ENCODE measurements around the gene NGEF.

GRCh38 chr2:232875256-232876121, 137.6 kb downstream of the NGEF start:
- no peak for TF ChIP-seq ZNF253 (CRISPR knock-in tag; conservative IDR thresholded peaks at IDR 0.05)
- TF ChIP-seq PRDM10 (IDR thresholded peaks at IDR 0.05; ENCODE audit: partially characterized antibody), result no peak
- TF ChIP-seq MAFK (IDR thresholded peaks at IDR 0.05; ENCODE audit: low read length), result no peak
- TF ChIP-seq DNMT1 (IDR thresholded peaks at IDR 0.05), result no peak
- no peak for TF ChIP-seq YY1 (IDR thresholded peaks at IDR 0.05; ENCODE audit: borderline replicate concordance in 1 of 3, control insufficient read depth in 1 of 3, extremely low read depth in 1 of 3, insufficient read depth in 3 of 3, insufficient read length in 1 of 3, insufficient replicate concordance in 2 of 3, low read depth in 1 of 3, low read length in 2 of 3)
- no peak for TF ChIP-seq CTCF (IDR thresholded peaks at IDR 0.05 in 2 of 3, conservative IDR thresholded peaks at IDR 0.05 in 1 of 3; ENCODE audit: insufficient read depth in 2 of 3, low read depth in 1 of 3, low read length in 3 of 3)
- no peak for TF ChIP-seq ZBTB7A (IDR thresholded peaks at IDR 0.05; ENCODE audit: borderline replicate concordance, control insufficient read depth, low read depth, low read length)
- no peak for TF ChIP-seq NR2C2 (CRISPR knock-in tag; IDR thresholded peaks at IDR 0.05)
- no peak for TF ChIP-seq NR2C2 (tag; IDR thresholded peaks at IDR 0.05)
- no peak for TF ChIP-seq GTF2F1 (IDR thresholded peaks at IDR 0.05; ENCODE audit: low read depth, low read length)
- TF ChIP-seq ZNF318 (IDR thresholded peaks at IDR 0.05; ENCODE audit: borderline replicate concordance in 1 of 2, low read depth in 1 of 2), result no peak
- no peak for TF ChIP-seq TAF1 (IDR thresholded peaks at IDR 0.05; ENCODE audit: control insufficient read depth, extremely low read depth, insufficient read depth, low read length, severe bottlenecking)
- no peak for TF ChIP-seq POLR2A (conservative IDR thresholded peaks at IDR 0.05)
- TF ChIP-seq SMARCB1 (IDR thresholded peaks at IDR 0.05; ENCODE audit: insufficient read length, low read depth), result no peak

Measured in K562 (cell line).